CD14-positive monocyte (primary cell): ENCODE measurements around the gene EVC. TPM values are rescaled to one million over a fixed set of nuclear protein-coding genes. Genes with fewer than 3 reads are reported as not detected.

ENCODE experiments used
- DNase-seq, 3 donors: peaks; one replicate each; pipeline ENCODE4 v3.0.0-alpha.2; 2011 to 2022
- H2AFZ ChIP-seq: 2 replicates; pipeline ENCODE4 v1.6.0; 2012; ENCODE audit warnings: mild to moderate bottlenecking, low read depth, low read length, inconsistent platforms; ENCODE audit not compliant: insufficient read depth, poor library complexity, severe bottlenecking
- H3K27ac ChIP-seq, 2 donors: 1 replicate in 1 of 2; 2 replicates in 1 of 2; pipeline ENCODE4 v1.5.1; 2012 to 2013; ENCODE audit warnings: low read length in 2 of 2, control low read depth in 1 of 2, inconsistent platforms in 1 of 2, low read depth in 1 of 2, mild to moderate bottlenecking in 1 of 2
- H3K27me3 ChIP-seq, 2 donors: one replicate each; pipeline versions ENCODE4 v1.6.0 to v1.6.1; 2011 to 2013; ENCODE audit warnings: low read length in 2 of 2; ENCODE audit not compliant: control insufficient read depth in 2 of 2, insufficient read depth in 2 of 2
- H3K36me3 ChIP-seq, 2 donors: replicated peaks in 1 of 2; 1 replicate in 1 of 2; 2 replicates in 1 of 2; pipeline versions ENCODE4 v1.5.1 to v1.6.1; 2012 to 2013; ENCODE audit warnings: low read length in 2 of 2, control low read depth in 1 of 2, inconsistent platforms in 1 of 2, mild to moderate bottlenecking in 1 of 2; ENCODE audit not compliant: insufficient read depth in 2 of 2, control insufficient read depth in 1 of 2
- H3K4me1 ChIP-seq, 2 donors: 1 replicate in 1 of 2; 2 replicates in 1 of 2; pipeline versions ENCODE4 v1.5.1 to v1.6.1; 2012 to 2013; ENCODE audit warnings: low read length in 2 of 2, control low read depth in 1 of 2, inconsistent platforms in 1 of 2, mild to moderate bottlenecking in 1 of 2, moderate library complexity in 1 of 2; ENCODE audit not compliant: insufficient read depth in 2 of 2, control insufficient read depth in 1 of 2
- H3K4me2 ChIP-seq: replicated peaks from 2 replicates; pipeline ENCODE3; 2012; ENCODE audit warnings: low read length, moderate library complexity, mild to moderate bottlenecking; ENCODE audit not compliant: poor library complexity, severe bottlenecking; ENCODE audit errors: extremely low read depth
- H3K4me3 ChIP-seq, 3 experiments: fragments of 200-600 bp in 1 of 3; sonication (generic) in 1 of 3; replicated peaks in 1 of 3; 1 replicate in 2 of 3; 2 replicates in 1 of 3; pipeline ENCODE4 v1.5.1; 2011 to 2013; ENCODE audit warnings: low read length in 3 of 3, mild to moderate bottlenecking in 3 of 3, control low read depth in 2 of 3, low read depth in 2 of 3, inconsistent platforms in 1 of 3, moderate library complexity in 1 of 3
- H3K79me2 ChIP-seq: 2 replicates; pipeline ENCODE4 v1.6.0; 2012; ENCODE audit warnings: mild to moderate bottlenecking, control low read depth, inconsistent platforms, low read length, moderate library complexity; ENCODE audit not compliant: insufficient read depth
- H3K9ac ChIP-seq: 2 replicates; pipeline ENCODE4 v1.6.0; 2017; ENCODE audit warnings: low read length, mild to moderate bottlenecking; ENCODE audit not compliant: insufficient read depth, poor library complexity, severe bottlenecking
- H3K9me3 ChIP-seq, 2 donors: replicated peaks in 1 of 2; 1 replicate in 1 of 2; 2 replicates in 1 of 2; pipeline versions ENCODE4 v1.5.1 to v1.6.1; 2012 to 2013; ENCODE audit warnings: low read length in 2 of 2, control low read depth in 1 of 2; ENCODE audit not compliant: control insufficient read depth in 1 of 2, insufficient read depth in 1 of 2
- H4K20me1 ChIP-seq: 2 replicates; pipeline ENCODE4 v1.6.0; 2012; ENCODE audit warnings: mild to moderate bottlenecking, low read length, control low read depth, moderate library complexity; ENCODE audit not compliant: insufficient read depth
- H3K27ac Mint-ChIP-seq, 7 donors: one replicate each; pipeline ENCODE4 v1.8.0; 2020; ENCODE audit warnings: mild to moderate bottlenecking in 7 of 7, mixed read lengths in 7 of 7, moderate library complexity in 6 of 7, inconsistent platforms in 2 of 7
- H3K27me3 Mint-ChIP-seq, 3 donors: one replicate each; pipeline ENCODE4 v1.8.0; 2021 to 2022; ENCODE audit warnings: low read depth in 3 of 3, mild to moderate bottlenecking in 3 of 3, mixed read lengths in 3 of 3, moderate library complexity in 3 of 3, inconsistent platforms in 1 of 3
- H3K36me3 Mint-ChIP-seq, 2 donors: one replicate each; pipeline ENCODE4 v1.8.0; 2020; ENCODE audit warnings: mixed read lengths in 2 of 2, inconsistent platforms in 1 of 2, mild to moderate bottlenecking in 1 of 2
- H3K4me1 Mint-ChIP-seq: one replicate; pipeline ENCODE4 v1.8.0; 2020; ENCODE audit warnings: mild to moderate bottlenecking, mixed read lengths
- H3K4me3 Mint-ChIP-seq, 2 donors: one replicate each; pipeline ENCODE4 v1.8.0; 2020; ENCODE audit warnings: mild to moderate bottlenecking in 2 of 2, mixed read lengths in 2 of 2, moderate library complexity in 1 of 2
- H3K9me3 Mint-ChIP-seq, 7 donors: one replicate each; pipeline ENCODE4 v1.8.0; 2020 to 2022; ENCODE audit warnings: mixed read lengths in 7 of 7, mild to moderate bottlenecking in 6 of 7, moderate library complexity in 6 of 7, inconsistent platforms in 2 of 7
- WGBS: methylation state at CpG from one replicate; pipeline ENCODE4 v1.1.5; 2013; ENCODE audit warnings: missing lambda C conversion rate; ENCODE audit not compliant: insufficient coverage; 5-methylcytosine and 5-hydroxymethylcytosine counted together
- intact Hi-C, 2 donors: fragments of 100-400 bp; cut with micrococcal nuclease; formaldehyde crosslinking; loops; one replicate each; pipeline versions ENCODE4 v1.15.0 to v1.15.1; 2023
- polyA plus RNA-seq, 3 donors: library from polyadenylated mRNA; depleted of rRNA in 1 of 3; unstranded in 2 of 3; stranded (reverse) in 1 of 3; fragments of 300-500 nt in 2 of 3; fragments of >200 nt in 1 of 3; fragmentation: Illumina TruSeq in 2 of 3; gene quantifications; 1 replicate in 2 of 3; 2 replicates in 1 of 3; pipeline ENCODE4 v1.2.3, GENCODE V29; 2012 to 2021
- TF ChIP-seq, protein P1 (sequence below): fragments of 200-600 bp; IDR thresholded peaks from one replicate; pipeline ENCODE4 v1.8.0; 2022; ENCODE audit warnings: antibody characterized with exemption, mild to moderate bottlenecking

The EVC gene
- polyA plus RNA-seq, 3 donors = 0.36 TPM; not detected in 2

DNA sequence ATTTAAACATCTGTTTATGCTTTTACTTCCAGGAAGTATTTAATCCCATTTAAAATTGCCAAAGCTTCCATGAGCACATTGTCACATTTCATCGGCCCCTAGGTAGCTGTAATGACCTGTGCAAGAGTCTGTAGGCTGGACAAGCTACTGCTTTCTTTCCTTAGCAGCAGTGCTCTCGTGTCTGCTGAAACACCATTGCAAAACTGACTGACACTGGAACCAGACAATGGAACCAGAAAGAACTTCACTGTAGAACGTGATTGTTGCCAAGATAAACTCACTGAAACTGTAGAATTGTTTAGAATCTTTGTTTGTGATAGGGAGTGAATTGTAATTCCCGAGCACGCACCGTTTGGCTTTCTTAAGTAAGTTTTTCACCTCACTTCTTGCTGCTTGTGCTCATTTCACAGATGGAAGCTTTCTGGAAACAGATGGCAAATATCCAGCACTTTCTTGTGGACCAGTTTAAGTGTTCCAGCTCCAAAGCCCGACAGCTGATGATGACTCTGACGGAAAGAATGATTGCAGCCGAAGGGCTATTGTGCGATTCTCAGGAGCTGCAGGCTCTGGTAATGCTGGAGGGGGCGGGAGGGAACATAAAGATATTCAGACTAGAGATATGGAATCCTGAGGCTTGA, 36.9 kb downstream of the EVC start:
- H4K20me1 ChIP-seq = no peaks in the 10 kb centered on the region
- no peak overlapping the region for H2AFZ ChIP-seq
- intact Hi-C loops = no loop called here
- no peak overlapping the region for H3K27ac Mint-ChIP-seq
- DNase-seq = no peak
- H3K27me3 ChIP-seq = no peaks in the 10 kb centered on the region
- no peaks in the 10 kb centered on the region for H3K36me3 Mint-ChIP-seq
- H3K79me2 ChIP-seq = no peaks in the 10 kb centered on the region
- no peak overlapping the region for H3K4me3 ChIP-seq
- no peaks in the 10 kb centered on the region for H3K36me3 ChIP-seq
- H3K4me3 Mint-ChIP-seq = no peak overlapping the region
- no peaks in the 10 kb centered on the region for H3K4me1 ChIP-seq
- no peak overlapping the region for H3K4me2 ChIP-seq
- peaks cover 0 to 4% (median 0%) of the 10 kb centered on the region in 7 donors for H3K9me3 Mint-ChIP-seq
- TF ChIP-seq, protein P1, sequence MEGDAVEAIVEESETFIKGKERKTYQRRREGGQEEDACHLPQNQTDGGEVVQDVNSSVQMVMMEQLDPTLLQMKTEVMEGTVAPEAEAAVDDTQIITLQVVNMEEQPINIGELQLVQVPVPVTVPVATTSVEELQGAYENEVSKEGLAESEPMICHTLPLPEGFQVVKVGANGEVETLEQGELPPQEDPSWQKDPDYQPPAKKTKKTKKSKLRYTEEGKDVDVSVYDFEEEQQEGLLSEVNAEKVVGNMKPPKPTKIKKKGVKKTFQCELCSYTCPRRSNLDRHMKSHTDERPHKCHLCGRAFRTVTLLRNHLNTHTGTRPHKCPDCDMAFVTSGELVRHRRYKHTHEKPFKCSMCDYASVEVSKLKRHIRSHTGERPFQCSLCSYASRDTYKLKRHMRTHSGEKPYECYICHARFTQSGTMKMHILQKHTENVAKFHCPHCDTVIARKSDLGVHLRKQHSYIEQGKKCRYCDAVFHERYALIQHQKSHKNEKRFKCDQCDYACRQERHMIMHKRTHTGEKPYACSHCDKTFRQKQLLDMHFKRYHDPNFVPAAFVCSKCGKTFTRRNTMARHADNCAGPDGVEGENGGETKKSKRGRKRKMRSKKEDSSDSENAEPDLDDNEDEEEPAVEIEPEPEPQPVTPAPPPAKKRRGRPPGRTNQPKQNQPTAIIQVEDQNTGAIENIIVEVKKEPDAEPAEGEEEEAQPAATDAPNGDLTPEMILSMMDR = no peak
- H3K4me1 Mint-ChIP-seq = no peaks in the 10 kb centered on the region
- H3K27ac ChIP-seq = no peak overlapping the region
- 76% methylated on average over 8 of the region's 11 CpGs for WGBS
- H3K27me3 Mint-ChIP-seq = peaks cover 0 to 3% (median 1%) of the 10 kb centered on the region in 3 donors
- H3K9me3 ChIP-seq = no peaks in the 10 kb centered on the region
- no peak overlapping the region for H3K9ac ChIP-seq

- Histone ChIP-seq H3K27ac (no peak overlapping the region), H3K27me3 (no peaks in the 10 kb centered on the region), H3K36me3 (no peaks in the 10 kb centered on the region), H4K20me1 (no peaks in the 10 kb centered on the region), H2AFZ (no peak overlapping the region), H3K9me3 (no peaks in the 10 kb centered on the region), H3K4me2 (no peak overlapping the region), H3K4me1 (no peaks in the 10 kb centered on the region), H3K9ac (no peak overlapping the region), H3K4me3 (no peak overlapping the region), H3K79me2 (no peaks in the 10 kb centered on the region)
- intact Hi-C loops = no loop called here
- H3K36me3 Mint-ChIP-seq = no peaks in the 10 kb centered on the region
- no peaks in the 10 kb centered on the region for H3K4me1 Mint-ChIP-seq
- TF ChIP-seq, protein P1 = no peak
- H3K9me3 Mint-ChIP-seq = peaks cover 0 to 4% (median 0%) of the 10 kb centered on the region in 7 donors
- no peak overlapping the region for H3K27ac Mint-ChIP-seq
- peaks cover 0 to 3% (median 1%) of the 10 kb centered on the region in 3 donors for H3K27me3 Mint-ChIP-seq
- H3K4me3 Mint-ChIP-seq = no peak overlapping the region
- no peak for DNase-seq
- WGBS = 88% methylated on average over 9 of the region's 9 CpGs
Measured at GRCh38 chr4:5749568-5749967, 38.6 kb downstream of the EVC start.
